SK-N-SH (cell line): Measurements from ENCODE around the gene ANKFN1. TPM values are rescaled to one million over a fixed set of nuclear protein-coding genes. Genes with fewer than 3 reads are reported as not detected.

Experiments used
- CTCF ChIA-PET: fragments of 300-600, 350-600 bp; formaldehyde crosslinking; extraction: SDS; loops from one replicate; lab custom pipeline; 2021; lab: Yijun Ruan, JAX
- POLR2A ChIA-PET: fragments of 350-600 bp; sonication (Branson Sonifier 250); formaldehyde crosslinking; extraction: SDS; loops from one replicate; lab custom pipeline; 2020; ENCODE audit warnings: antibody characterized with exemption, inconsistent platforms; lab: Yijun Ruan, JAX
- DNase-seq: peaks from one replicate; pipeline ENCODE4 v3.0.0; 2012
- H2AFZ ChIP-seq: fragments of 200-600 bp; sonication (generic); 2 replicates; pipeline ENCODE4 v1.8.1; 2016; ENCODE audit warnings: antibody characterized with exemption, mild to moderate bottlenecking, low read depth
- H3F3A ChIP-seq: fragments of 200-600 bp; sonication (generic); replicated peaks from 2 replicates; pipeline ENCODE3; 2016; ENCODE audit warnings: antibody characterized with exemption, mild to moderate bottlenecking; ENCODE audit not compliant: insufficient read depth
- H3K27ac ChIP-seq, 2 experiments: fragments of 200-500 bp in 1 of 2; fragments of 200-600 bp in 1 of 2; sonication (Bioruptor generic) in 1 of 2; sonication (generic), shearing (Covaris generic) in 1 of 2; 2 replicates each; pipeline versions ENCODE4 v1.5.1 to v1.6.1; 2014 to 2016; ENCODE audit warnings: low read depth in 2 of 2, inconsistent platforms in 1 of 2, low read length in 1 of 2, mild to moderate bottlenecking in 1 of 2, mixed read lengths in 1 of 2
- H3K27me3 ChIP-seq: fragments of 200-600 bp; sonication (generic), shearing (Covaris generic); 2 replicates; pipeline ENCODE4 v1.6.1; 2016; ENCODE audit warnings: mixed run types; ENCODE audit not compliant: insufficient read depth
- H3K36me3 ChIP-seq, 2 experiments: fragments of 200-500 bp in 1 of 2; fragments of 200-600 bp in 1 of 2; sonication (Bioruptor generic) in 1 of 2; sonication (generic) in 1 of 2; replicated peaks in 1 of 2; 2 replicates each; pipeline versions ENCODE3 to v1.5.1; 2014 to 2016; ENCODE audit warnings: low read length in 1 of 2, mild to moderate bottlenecking in 1 of 2; ENCODE audit not compliant: insufficient read depth in 2 of 2, control insufficient read depth in 1 of 2
- H3K4me1 ChIP-seq, 2 experiments: fragments of 200-500 bp in 1 of 2; fragments of 200-600 bp in 1 of 2; sonication (Bioruptor generic) in 1 of 2; sonication (generic), shearing (Covaris generic) in 1 of 2; 2 replicates each; pipeline versions ENCODE4 v1.5.1 to v1.6.1; 2014 to 2016; ENCODE audit warnings: low read depth in 1 of 2, low read length in 1 of 2, mixed run types in 1 of 2; ENCODE audit not compliant: insufficient read depth in 2 of 2, control insufficient read depth in 1 of 2
- H3K4me2 ChIP-seq: fragments of 200-600 bp; sonication (generic), shearing (Covaris generic); 2 replicates; pipeline ENCODE4 v1.6.1; 2017; ENCODE audit warnings: mixed run types
- H3K4me3 ChIP-seq, 2 experiments: fragments of 200-500 bp in 1 of 2; fragments of 200-600 bp in 1 of 2; sonication (Bioruptor generic) in 1 of 2; sonication (generic), shearing (Covaris generic) in 1 of 2; 2 replicates each; pipeline versions ENCODE4 v1.5.1 to v1.8.1; 2014 to 2016; ENCODE audit warnings: low read depth in 2 of 2, inconsistent platforms in 1 of 2, low read length in 1 of 2, mild to moderate bottlenecking in 1 of 2, mixed read lengths in 1 of 2, moderate library complexity in 1 of 2
- H3K79me2 ChIP-seq: fragments of 200-600 bp; sonication (generic); 2 replicates; pipeline ENCODE4 v1.8.1; 2017; ENCODE audit warnings: mild to moderate bottlenecking; ENCODE audit not compliant: insufficient read depth
- H3K9ac ChIP-seq: fragments of 200-600 bp; sonication (generic); 2 replicates; pipeline ENCODE4 v1.6.1; 2017; ENCODE audit warnings: mixed run types
- H3K9me2 ChIP-seq: fragments of 200-600 bp; sonication (generic); 2 replicates; pipeline ENCODE4 v1.6.1; 2017; ENCODE audit warnings: mixed run types
- H3K9me3 ChIP-seq: fragments of 200-600 bp; sonication (generic); 2 replicates; pipeline ENCODE4 v1.6.1; 2017; ENCODE audit warnings: mixed run types, mild to moderate bottlenecking, moderate library complexity
- H4K20me1 ChIP-seq: fragments of 200-600 bp; sonication (generic); 2 replicates; pipeline ENCODE4 v1.6.1; 2017; ENCODE audit warnings: mild to moderate bottlenecking, mixed run types; ENCODE audit not compliant: insufficient read depth
- CTCF ChIP-seq: fragments of 200-600 bp; sonication (generic); IDR thresholded peaks from 2 replicates; pipeline ENCODE4 v1.6.1; 2017; ENCODE audit warnings: antibody characterized with exemption, mild to moderate bottlenecking, moderate library complexity
- FOXJ3 ChIP-seq: sonication (generic); formaldehyde crosslinking; IDR thresholded peaks from 2 replicates; pipeline ENCODE4 v1.5.1; 2020; ENCODE audit warnings: mild to moderate bottlenecking, missing genetic modification reagents
- JUND ChIP-seq: IDR thresholded peaks from 2 replicates; pipeline ENCODE4 v1.4.0; 2012
- MXI1 ChIP-seq: IDR thresholded peaks from 2 replicates; pipeline ENCODE4 v1.6.1; 2012; ENCODE audit warnings: mild to moderate bottlenecking, low read depth, low read length, improper control_type of control experiment
- NFIC ChIP-seq: IDR thresholded peaks from 2 replicates; pipeline ENCODE4 v1.4.0; 2012; ENCODE audit warnings: borderline replicate concordance
- PBX3 ChIP-seq: IDR thresholded peaks from 2 replicates; pipeline ENCODE4; 2012
- RCOR1 ChIP-seq: fragments of 150-350 bp; IDR thresholded peaks from 2 replicates; pipeline ENCODE4 v1.6.1; 2017; ENCODE audit warnings: antibody characterized with exemption, low read length
- REST ChIP-seq: IDR thresholded peaks from 2 replicates; pipeline ENCODE4 v1.6.1; 2012; ENCODE audit warnings: mild to moderate bottlenecking, low read depth, low read length, moderate library complexity
- SIN3A ChIP-seq: IDR thresholded peaks from 2 replicates; pipeline ENCODE4 v1.6.1; 2012; ENCODE audit warnings: low read depth, mild to moderate bottlenecking, low read length, moderate library complexity, borderline replicate concordance
- SMC3 ChIP-seq: IDR thresholded peaks from 2 replicates; pipeline ENCODE4 v1.6.1; 2012; ENCODE audit warnings: low read depth, low read length, improper control_type of control experiment
- TCF12 ChIP-seq: IDR thresholded peaks from 2 replicates; pipeline ENCODE4 v1.4.0; 2012
- USF2 ChIP-seq: fragments of 150-350 bp; IDR thresholded peaks from 2 replicates; pipeline ENCODE4 v1.6.1; 2017; ENCODE audit warnings: antibody characterized with exemption, low read length, low read depth, borderline replicate concordance
- WGBS: methylation state at CpG from one replicate; pipeline ENCODE4 v1.1.6; 2017; ENCODE audit warnings: low lambda C conversion rate; 5-methylcytosine and 5-hydroxymethylcytosine counted together
- polyA plus RNA-seq, 3 experiments: library from polyadenylated mRNA; depleted of rRNA; stranded (reverse); fragments of >200 nt; gene quantifications; 2 replicates each; pipeline ENCODE4 v1.2.3, GENCODE V29; 2012

The ANKFN1 gene
- polyA plus RNA-seq, 1 of the 3 experiments (the other 2 are of a cell fraction): 0.07 TPM

- TF ChIP-seq MXI1: no peak
- TF ChIP-seq USF2: no peak
- no peak for TF ChIP-seq REST
- TF ChIP-seq JUND: no peak
- no peak for TF ChIP-seq PBX3
- TF ChIP-seq NFIC: no peak
- TF ChIP-seq CTCF: no peak
- TF ChIP-seq SIN3A: no peak
- no peak for TF ChIP-seq RCOR1
- no peak for TF ChIP-seq FOXJ3
- no peak for TF ChIP-seq SMC3
- no peak for TF ChIP-seq TCF12
- Histone ChIP-seq H3K4me3 (no peak overlapping the region), H3K9me2 (no peaks in the 10 kb centered on the region), H3K79me2 (no peaks in the 10 kb centered on the region), H3K9me3 (no peaks in the 10 kb centered on the region), H4K20me1 (no peaks in the 10 kb centered on the region), H3K36me3 (no peaks in the 10 kb centered on the region), H3K9ac (no peak overlapping the region), H3K4me2 (no peak overlapping the region), H2AFZ (no peak overlapping the region), H3K4me1 (no peaks in the 10 kb centered on the region), H3F3A (no peaks in the 10 kb centered on the region), H3K27me3 (peaks cover 22% of the 10 kb centered on the region; the same call in 1 of the 2 replicates), H3K27ac (no peak overlapping the region)
- ChIA-PET POLR2A (no interaction called here), CTCF (no interaction called here)
- no peak for DNase-seq
- 4% methylated on average over 3 of the region's 3 CpGs for WGBS
Observed at GRCh38 chr17:56324676-56325075, 171.4 kb downstream of the ANKFN1 start.
